SK-N-SH (cell line): Measurements from ENCODE around the gene SHE. TPM values are rescaled to one million over a fixed set of nuclear protein-coding genes. Genes with fewer than 3 reads are reported as not detected.

ENCODE experiments used
- CTCF ChIA-PET: fragments of 300-600, 350-600 bp; formaldehyde crosslinking; extraction: SDS; loops from one replicate; lab custom pipeline; 2021; lab: Yijun Ruan, JAX
- POLR2A ChIA-PET: fragments of 350-600 bp; sonication (Branson Sonifier 250); formaldehyde crosslinking; extraction: SDS; loops from one replicate; lab custom pipeline; 2020; ENCODE audit warnings: antibody characterized with exemption, inconsistent platforms; lab: Yijun Ruan, JAX
- DNase-seq: peaks from one replicate; pipeline ENCODE4 v3.0.0; 2012
- H2AFZ ChIP-seq: fragments of 200-600 bp; sonication (generic); 2 replicates; pipeline ENCODE4 v1.8.1; 2016; ENCODE audit warnings: antibody characterized with exemption, mild to moderate bottlenecking, low read depth
- H3F3A ChIP-seq: fragments of 200-600 bp; sonication (generic); replicated peaks from 2 replicates; pipeline ENCODE3; 2016; ENCODE audit warnings: antibody characterized with exemption, mild to moderate bottlenecking; ENCODE audit not compliant: insufficient read depth
- H3K27ac ChIP-seq, 2 experiments: fragments of 200-500 bp in 1 of 2; fragments of 200-600 bp in 1 of 2; sonication (Bioruptor generic) in 1 of 2; sonication (generic), shearing (Covaris generic) in 1 of 2; 2 replicates each; pipeline versions ENCODE4 v1.5.1 to v1.6.1; 2014 to 2016; ENCODE audit warnings: low read depth in 2 of 2, inconsistent platforms in 1 of 2, low read length in 1 of 2, mild to moderate bottlenecking in 1 of 2, mixed read lengths in 1 of 2
- H3K27me3 ChIP-seq: fragments of 200-600 bp; sonication (generic), shearing (Covaris generic); 2 replicates; pipeline ENCODE4 v1.6.1; 2016; ENCODE audit warnings: mixed run types; ENCODE audit not compliant: insufficient read depth
- H3K36me3 ChIP-seq, 2 experiments: fragments of 200-500 bp in 1 of 2; fragments of 200-600 bp in 1 of 2; sonication (Bioruptor generic) in 1 of 2; sonication (generic) in 1 of 2; replicated peaks in 1 of 2; 2 replicates each; pipeline versions ENCODE3 to v1.5.1; 2014 to 2016; ENCODE audit warnings: low read length in 1 of 2, mild to moderate bottlenecking in 1 of 2; ENCODE audit not compliant: insufficient read depth in 2 of 2, control insufficient read depth in 1 of 2
- H3K4me1 ChIP-seq, 2 experiments: fragments of 200-500 bp in 1 of 2; fragments of 200-600 bp in 1 of 2; sonication (Bioruptor generic) in 1 of 2; sonication (generic), shearing (Covaris generic) in 1 of 2; 2 replicates each; pipeline versions ENCODE4 v1.5.1 to v1.6.1; 2014 to 2016; ENCODE audit warnings: low read depth in 1 of 2, low read length in 1 of 2, mixed run types in 1 of 2; ENCODE audit not compliant: insufficient read depth in 2 of 2, control insufficient read depth in 1 of 2
- H3K4me2 ChIP-seq: fragments of 200-600 bp; sonication (generic), shearing (Covaris generic); 2 replicates; pipeline ENCODE4 v1.6.1; 2017; ENCODE audit warnings: mixed run types
- H3K4me3 ChIP-seq, 2 experiments: fragments of 200-500 bp in 1 of 2; fragments of 200-600 bp in 1 of 2; sonication (Bioruptor generic) in 1 of 2; sonication (generic), shearing (Covaris generic) in 1 of 2; 2 replicates each; pipeline versions ENCODE4 v1.5.1 to v1.8.1; 2014 to 2016; ENCODE audit warnings: low read depth in 2 of 2, inconsistent platforms in 1 of 2, low read length in 1 of 2, mild to moderate bottlenecking in 1 of 2, mixed read lengths in 1 of 2, moderate library complexity in 1 of 2
- H3K79me2 ChIP-seq: fragments of 200-600 bp; sonication (generic); 2 replicates; pipeline ENCODE4 v1.8.1; 2017; ENCODE audit warnings: mild to moderate bottlenecking; ENCODE audit not compliant: insufficient read depth
- H3K9ac ChIP-seq: fragments of 200-600 bp; sonication (generic); 2 replicates; pipeline ENCODE4 v1.6.1; 2017; ENCODE audit warnings: mixed run types
- H3K9me2 ChIP-seq: fragments of 200-600 bp; sonication (generic); 2 replicates; pipeline ENCODE4 v1.6.1; 2017; ENCODE audit warnings: mixed run types
- H3K9me3 ChIP-seq: fragments of 200-600 bp; sonication (generic); 2 replicates; pipeline ENCODE4 v1.6.1; 2017; ENCODE audit warnings: mixed run types, mild to moderate bottlenecking, moderate library complexity
- H4K20me1 ChIP-seq: fragments of 200-600 bp; sonication (generic); 2 replicates; pipeline ENCODE4 v1.6.1; 2017; ENCODE audit warnings: mild to moderate bottlenecking, mixed run types; ENCODE audit not compliant: insufficient read depth
- EZH2phosphoT487 ChIP-seq: fragments of 200-600 bp; sonication (generic); IDR thresholded peaks from 2 replicates; pipeline ENCODE4 v1.6.1; 2017; ENCODE audit warnings: low read depth, mixed run types, mild to moderate bottlenecking, antibody characterized with exemption, moderate library complexity, borderline replicate concordance
- FOXJ3 ChIP-seq: sonication (generic); formaldehyde crosslinking; IDR thresholded peaks from 2 replicates; pipeline ENCODE4 v1.5.1; 2020; ENCODE audit warnings: mild to moderate bottlenecking, missing genetic modification reagents
- FOXM1 ChIP-seq: IDR thresholded peaks from 2 replicates; pipeline ENCODE4 v1.4.0; 2012; ENCODE audit warnings: low read depth, mild to moderate bottlenecking
- GATA2 ChIP-seq: sonication (generic); formaldehyde crosslinking; IDR thresholded peaks from 2 replicates; pipeline ENCODE4 v1.5.0; 2020; ENCODE audit warnings: mild to moderate bottlenecking, missing genetic modification reagents
- JUND ChIP-seq: IDR thresholded peaks from 2 replicates; pipeline ENCODE4 v1.4.0; 2012
- MEF2A ChIP-seq: IDR thresholded peaks from 2 replicates; pipeline ENCODE4 v1.4.0; 2012; ENCODE audit warnings: low read depth, borderline replicate concordance
- MXI1 ChIP-seq: IDR thresholded peaks from 2 replicates; pipeline ENCODE4 v1.6.1; 2012; ENCODE audit warnings: mild to moderate bottlenecking, low read depth, low read length, improper control_type of control experiment
- NFIC ChIP-seq: IDR thresholded peaks from 2 replicates; pipeline ENCODE4 v1.4.0; 2012; ENCODE audit warnings: borderline replicate concordance
- NRF1 ChIP-seq: IDR thresholded peaks from 2 replicates; pipeline ENCODE4 v1.6.1; 2012; ENCODE audit warnings: low read depth, mild to moderate bottlenecking, low read length
- POLR2AphosphoS5 ChIP-seq: IDR thresholded peaks from 2 replicates; pipeline ENCODE4 v1.6.1; 2012; ENCODE audit warnings: low read depth, low read length
- RAD21 ChIP-seq: IDR thresholded peaks from 2 replicates; pipeline ENCODE4 v1.6.1; 2012; ENCODE audit warnings: mild to moderate bottlenecking, low read length
- TCF12 ChIP-seq: IDR thresholded peaks from 2 replicates; pipeline ENCODE4 v1.4.0; 2012
- USF1 ChIP-seq: IDR thresholded peaks from 2 replicates; pipeline ENCODE4 v1.4.0; 2012; ENCODE audit warnings: low read depth, borderline replicate concordance
- ZBTB33 ChIP-seq: IDR thresholded peaks from 2 replicates; pipeline ENCODE4 v1.4.0; 2012; ENCODE audit warnings: low read depth, borderline replicate concordance
- polyA plus RNA-seq, 3 experiments: library from polyadenylated mRNA; depleted of rRNA; stranded (reverse); fragments of >200 nt; gene quantifications; 2 replicates each; pipeline ENCODE4 v1.2.3, GENCODE V29; 2012
- TF ChIP-seq, protein P1 (sequence below): IDR thresholded peaks from 2 replicates; pipeline ENCODE4; 2012
- TF ChIP-seq, protein P2 (sequence below): fragments of 200-600 bp; sonication (generic); IDR thresholded peaks from 2 replicates; pipeline ENCODE4 v1.6.1; 2017; ENCODE audit warnings: antibody characterized with exemption, mild to moderate bottlenecking, moderate library complexity
- TF ChIP-seq, protein P3 (sequence below): IDR thresholded peaks from 2 replicates; pipeline ENCODE4 v1.4.0; 2012; ENCODE audit warnings: low read depth
- TF ChIP-seq, protein P4 (sequence below): fragments of 150-350 bp; IDR thresholded peaks from 2 replicates; pipeline ENCODE4 v1.6.1; 2016; ENCODE audit warnings: mild to moderate bottlenecking, low read depth, low read length

Gene SHE
- polyA plus RNA-seq, 1 of the 3 experiments (the other 2 are of a cell fraction): not detected

- Histone ChIP-seq H3K4me2 (no peak overlapping the region), H3K4me1 (no peaks in the 10 kb centered on the region), H2AFZ (no peak overlapping the region), H3K9me3 (no peaks in the 10 kb centered on the region), H3K27me3 (peaks cover 15% of the 10 kb centered on the region; the same call in 1 of the 2 replicates), H3K4me3 (no peak overlapping the region), H4K20me1 (no peaks in the 10 kb centered on the region), H3K9me2 (no peaks in the 10 kb centered on the region), H3K27ac (no peak overlapping the region), H3K9ac (no peak overlapping the region), H3K36me3 (no peaks in the 10 kb centered on the region), H3F3A (no peaks in the 10 kb centered on the region), H3K79me2 (no peaks in the 10 kb centered on the region)
- no peak for DNase-seq
- TF ChIP-seq MXI1: no peak
- TF ChIP-seq NFIC: no peak
- TF ChIP-seq TCF12: no peak
- TF ChIP-seq, protein P1, sequence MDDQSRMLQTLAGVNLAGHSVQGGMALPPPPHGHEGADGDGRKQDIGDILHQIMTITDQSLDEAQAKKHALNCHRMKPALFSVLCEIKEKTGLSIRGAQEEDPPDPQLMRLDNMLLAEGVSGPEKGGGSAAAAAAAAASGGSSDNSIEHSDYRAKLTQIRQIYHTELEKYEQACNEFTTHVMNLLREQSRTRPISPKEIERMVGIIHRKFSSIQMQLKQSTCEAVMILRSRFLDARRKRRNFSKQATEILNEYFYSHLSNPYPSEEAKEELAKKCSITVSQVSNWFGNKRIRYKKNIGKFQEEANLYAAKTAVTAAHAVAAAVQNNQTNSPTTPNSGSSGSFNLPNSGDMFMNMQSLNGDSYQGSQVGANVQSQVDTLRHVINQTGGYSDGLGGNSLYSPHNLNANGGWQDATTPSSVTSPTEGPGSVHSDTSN: no peak
- TF ChIP-seq NRF1: no peak
- TF ChIP-seq, protein P2, sequence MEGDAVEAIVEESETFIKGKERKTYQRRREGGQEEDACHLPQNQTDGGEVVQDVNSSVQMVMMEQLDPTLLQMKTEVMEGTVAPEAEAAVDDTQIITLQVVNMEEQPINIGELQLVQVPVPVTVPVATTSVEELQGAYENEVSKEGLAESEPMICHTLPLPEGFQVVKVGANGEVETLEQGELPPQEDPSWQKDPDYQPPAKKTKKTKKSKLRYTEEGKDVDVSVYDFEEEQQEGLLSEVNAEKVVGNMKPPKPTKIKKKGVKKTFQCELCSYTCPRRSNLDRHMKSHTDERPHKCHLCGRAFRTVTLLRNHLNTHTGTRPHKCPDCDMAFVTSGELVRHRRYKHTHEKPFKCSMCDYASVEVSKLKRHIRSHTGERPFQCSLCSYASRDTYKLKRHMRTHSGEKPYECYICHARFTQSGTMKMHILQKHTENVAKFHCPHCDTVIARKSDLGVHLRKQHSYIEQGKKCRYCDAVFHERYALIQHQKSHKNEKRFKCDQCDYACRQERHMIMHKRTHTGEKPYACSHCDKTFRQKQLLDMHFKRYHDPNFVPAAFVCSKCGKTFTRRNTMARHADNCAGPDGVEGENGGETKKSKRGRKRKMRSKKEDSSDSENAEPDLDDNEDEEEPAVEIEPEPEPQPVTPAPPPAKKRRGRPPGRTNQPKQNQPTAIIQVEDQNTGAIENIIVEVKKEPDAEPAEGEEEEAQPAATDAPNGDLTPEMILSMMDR: no peak
- TF ChIP-seq POLR2AphosphoS5: no peak
- TF ChIP-seq, protein P3, sequence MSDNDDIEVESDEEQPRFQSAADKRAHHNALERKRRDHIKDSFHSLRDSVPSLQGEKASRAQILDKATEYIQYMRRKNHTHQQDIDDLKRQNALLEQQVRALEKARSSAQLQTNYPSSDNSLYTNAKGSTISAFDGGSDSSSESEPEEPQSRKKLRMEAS: no peak
- no peak for TF ChIP-seq FOXM1
- no peak for TF ChIP-seq RAD21
- no peak for TF ChIP-seq JUND
- TF ChIP-seq FOXJ3: no peak
- no peak for TF ChIP-seq ZBTB33
- TF ChIP-seq, protein P4, sequence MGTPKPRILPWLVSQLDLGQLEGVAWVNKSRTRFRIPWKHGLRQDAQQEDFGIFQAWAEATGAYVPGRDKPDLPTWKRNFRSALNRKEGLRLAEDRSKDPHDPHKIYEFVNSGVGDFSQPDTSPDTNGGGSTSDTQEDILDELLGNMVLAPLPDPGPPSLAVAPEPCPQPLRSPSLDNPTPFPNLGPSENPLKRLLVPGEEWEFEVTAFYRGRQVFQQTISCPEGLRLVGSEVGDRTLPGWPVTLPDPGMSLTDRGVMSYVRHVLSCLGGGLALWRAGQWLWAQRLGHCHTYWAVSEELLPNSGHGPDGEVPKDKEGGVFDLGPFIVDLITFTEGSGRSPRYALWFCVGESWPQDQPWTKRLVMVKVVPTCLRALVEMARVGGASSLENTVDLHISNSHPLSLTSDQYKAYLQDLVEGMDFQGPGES: no peak
- no peak for TF ChIP-seq GATA2 (CRISPR knock-in tag)
- no peak for TF ChIP-seq MEF2A
- TF ChIP-seq USF1: no peak
- TF ChIP-seq EZH2phosphoT487: no peak
- POLR2A ChIA-PET: no interaction called here
- CTCF ChIA-PET: interaction anchor here (2.1 kb wide), 1 partner anchor 22 kb away, joined by 6 read pairs; no protein-coding TSS in a partner anchor
Measured at GRCh38 chr1:154524881-154525280, 22.7 kb upstream of the SHE start.
